AG09319 (cell line): ENCODE data around the gene GRM6.

Experiments
- DNase-seq: peaks from one replicate; pipeline ENCODE4 v3.0.0-alpha.2; 2010; ENCODE audit warnings: low read depth; ENCODE audit errors: extremely low read depth
- CTCF ChIP-seq: IDR thresholded peaks from 2 replicates; pipeline ENCODE4 v1.5.1; 2011; ENCODE audit warnings: low read depth, mild to moderate bottlenecking, inconsistent platforms, low read length, moderate library complexity

The GRM6 gene

GRCh38 chr5:178991190-178992145, 3.7 kb downstream of the GRM6 start:
- TF ChIP-seq CTCF, result no peak
- DNase-seq, result no peak

DNA sequence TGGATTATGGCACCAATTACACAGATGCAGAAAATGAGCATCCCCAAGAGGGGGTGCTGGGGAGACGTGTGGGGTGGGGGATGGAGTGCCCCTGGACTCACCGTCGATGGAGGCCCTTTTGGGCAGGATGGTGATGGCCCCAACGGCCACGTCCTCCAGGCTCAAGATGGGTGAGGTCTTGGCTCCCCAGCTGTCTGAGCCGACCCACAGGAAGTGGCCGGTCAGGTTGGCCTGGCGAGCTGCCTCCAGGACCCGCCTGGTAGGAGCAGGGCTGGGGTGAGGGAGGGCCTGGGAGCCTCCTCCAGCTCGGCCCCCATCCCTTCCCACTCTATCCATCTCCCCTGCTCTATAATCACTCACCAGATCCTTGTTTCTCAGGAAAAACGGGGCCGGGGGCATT, 4.6 kb downstream of the GRM6 start:
- no peak for TF ChIP-seq CTCF
- DNase-seq, result no peak

DNA sequence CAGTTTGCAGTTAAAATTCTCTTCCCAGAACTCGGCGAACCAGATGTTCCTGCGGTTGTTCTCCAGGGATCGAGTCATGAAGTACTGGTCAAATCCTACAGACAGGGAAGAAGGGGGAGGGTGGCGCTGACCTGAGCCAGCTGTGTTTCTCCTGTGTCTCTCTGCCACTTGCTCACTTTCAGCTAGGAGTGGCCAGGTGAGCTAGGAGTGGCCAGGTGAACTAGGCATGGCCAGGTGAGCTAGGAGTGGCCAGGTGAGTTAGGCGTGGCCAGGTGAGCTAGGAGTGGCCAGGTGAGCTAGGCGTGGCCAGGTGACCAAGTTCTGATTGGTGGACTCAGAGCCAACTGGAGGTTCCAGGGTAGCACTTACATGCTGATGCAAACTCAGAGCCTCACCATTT, 5.8 kb downstream of the GRM6 start:
- DNase-seq, result no peak
- TF ChIP-seq CTCF, result no peak

DNA sequence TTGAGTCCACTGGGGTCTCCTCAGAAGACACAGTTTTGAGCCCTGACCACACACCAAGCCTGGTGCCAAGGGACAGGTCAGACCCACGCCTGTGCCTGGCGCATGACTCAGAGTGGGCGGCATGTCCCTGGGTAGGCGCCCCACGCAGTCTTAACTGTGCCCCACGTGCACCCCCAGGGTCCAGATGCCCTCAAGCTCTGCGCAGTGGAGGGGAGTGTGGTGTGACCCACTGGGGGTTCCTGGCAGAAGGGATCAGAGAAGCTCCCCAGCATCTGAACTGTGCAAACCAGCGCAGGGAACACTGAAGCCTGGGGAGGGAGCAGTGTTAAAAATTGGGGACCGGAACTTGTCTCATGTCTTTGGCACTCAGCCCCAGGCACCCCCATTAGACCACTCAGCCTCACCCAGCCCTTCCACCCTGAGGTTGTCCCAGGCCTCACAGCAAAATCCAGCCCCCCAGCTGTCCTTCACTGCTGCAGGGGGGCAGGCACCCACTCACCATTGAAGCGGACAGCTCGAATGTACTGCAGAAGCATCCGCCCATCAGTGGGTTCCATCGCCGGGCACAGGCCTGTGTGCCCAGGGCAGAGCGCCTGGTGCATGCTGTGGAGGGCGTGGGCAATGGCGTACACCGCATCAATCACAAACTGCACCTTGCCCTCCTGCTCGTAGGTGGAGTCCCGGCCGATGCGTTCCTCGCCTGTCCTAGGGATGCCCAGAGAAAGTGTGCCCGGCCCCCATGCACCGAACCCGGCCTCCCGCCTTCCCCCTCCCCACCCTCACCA, 6.5 kb downstream of the GRM6 start:
- TF ChIP-seq CTCF, result no peak
- DNase-seq, result no peak

GRCh38 chr5:178986326-178986960, 8.7 kb downstream of the GRM6 start:
- no peak for TF ChIP-seq CTCF
- no peak for DNase-seq

DNA sequence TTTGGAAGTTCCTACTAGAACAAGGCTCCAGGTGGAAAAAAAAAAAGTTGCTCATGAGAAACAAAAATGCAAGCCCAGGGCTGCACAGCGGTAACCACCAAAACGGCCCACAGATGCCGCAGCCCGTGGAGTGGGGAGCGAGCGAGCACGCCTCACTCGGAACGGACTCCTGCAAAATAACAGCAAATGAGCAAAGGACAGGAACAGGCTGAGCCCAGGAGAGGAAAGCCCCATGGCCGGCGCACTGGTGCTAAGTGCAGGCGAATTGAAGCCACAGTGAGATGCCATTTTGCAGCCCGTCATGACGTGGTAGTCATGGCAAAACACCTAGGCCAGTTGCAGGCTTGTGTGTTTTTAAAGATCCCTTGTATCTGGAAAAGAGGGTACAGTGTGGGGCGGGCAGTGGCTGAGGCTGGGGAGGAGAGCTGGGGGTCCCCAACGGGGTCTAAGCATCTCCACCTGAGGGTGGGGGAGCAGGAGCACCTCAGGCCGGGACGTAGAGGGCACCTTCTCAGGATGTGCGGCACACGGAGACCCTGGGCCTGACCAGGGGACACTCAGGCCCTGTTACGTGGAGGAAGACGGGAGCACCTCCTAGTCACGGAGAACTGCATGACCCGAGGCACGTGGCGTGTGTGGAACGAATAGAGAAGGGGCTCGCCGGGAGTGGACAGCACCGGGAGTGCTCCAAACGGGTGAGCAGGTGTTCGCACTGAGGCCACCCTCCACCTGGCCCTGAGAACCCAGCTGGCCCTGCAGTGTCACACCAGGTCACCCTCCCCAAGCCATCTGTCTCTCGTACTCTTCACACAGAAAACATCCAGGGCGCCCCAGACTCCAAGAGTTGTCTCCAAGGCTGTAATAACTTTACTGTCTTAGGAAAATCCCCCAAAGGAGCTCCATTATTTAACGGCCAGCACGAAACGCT, 10.7 kb downstream of the GRM6 start:
- TF ChIP-seq CTCF, result no peak
- no peak for DNase-seq
